Lung (tissue), 12 donors: Measurements from ENCODE around the gene PDIA4. TPM values are rescaled to one million over a fixed set of nuclear protein-coding genes. Genes with fewer than 3 reads are reported as not detected.

ENCODE experiments used
- ATAC-seq: fragments of 200-7000 bp; cut with Tn5 transposase; one replicate; pipeline ENCODE4 v1.9.1; 2020; ENCODE audit warnings: moderate number of reproducible peaks; ENCODE audit not compliant: insufficient read depth, low FRiP score
- DNase-seq, 3 donors: peaks; one replicate each; pipeline ENCODE4 v3.0.0-alpha.2; 2013 to 2017
- H3K27ac ChIP-seq, 2 donors: one replicate each; pipeline ENCODE4 v1.5.1; 2013; ENCODE audit warnings: mild to moderate bottlenecking in 2 of 2, moderate library complexity in 2 of 2, control low read depth in 1 of 2, inconsistent platforms in 1 of 2, low read depth in 1 of 2, low read length in 1 of 2
- H3K27me3 ChIP-seq, 3 donors: one replicate each; pipeline ENCODE4 v1.5.1; 2013; ENCODE audit warnings: low read length in 2 of 3; ENCODE audit not compliant: control insufficient read depth in 3 of 3, insufficient read depth in 3 of 3
- H3K36me3 ChIP-seq, 4 donors: one replicate each; pipeline ENCODE4 v1.5.1; 2013; ENCODE audit warnings: low read length in 4 of 4, mild to moderate bottlenecking in 1 of 4, moderate library complexity in 1 of 4; ENCODE audit not compliant: control insufficient read depth in 4 of 4, insufficient read depth in 4 of 4
- H3K4me1 ChIP-seq, 5 donors: one replicate each; pipeline ENCODE4 v1.5.1; 2013; ENCODE audit warnings: low read length in 5 of 5, mild to moderate bottlenecking in 2 of 5, moderate library complexity in 1 of 5; ENCODE audit not compliant: control insufficient read depth in 5 of 5, insufficient read depth in 5 of 5
- H3K4me3 ChIP-seq: one replicate; pipeline ENCODE4 v1.5.1; 2013; ENCODE audit warnings: mild to moderate bottlenecking, control low read depth, moderate library complexity
- H3K9ac ChIP-seq, 2 donors: one replicate each; pipeline ENCODE4 v1.5.1; 2013; ENCODE audit warnings: low read length in 2 of 2, control low read depth in 1 of 2; ENCODE audit not compliant: insufficient read depth in 1 of 2
- H3K9me3 ChIP-seq, 4 donors: one replicate each; pipeline ENCODE4 v1.5.1; 2013; ENCODE audit warnings: low read length in 3 of 4, mild to moderate bottlenecking in 1 of 4, moderate library complexity in 1 of 4; ENCODE audit not compliant: control insufficient read depth in 4 of 4, insufficient read depth in 3 of 4
- WGBS, 2 donors: extraction: QIAGEN DNeasy Blood & Tissue Kit; methylation state at CpG; one replicate each; pipeline ENCODE4 v1.1.7; 2013; 5-methylcytosine and 5-hydroxymethylcytosine counted together
- polyA plus RNA-seq, 2 donors: library from polyadenylated mRNA; stranded (reverse); fragments of 200-250 nt; gene quantifications; one replicate each; pipeline ENCODE4 v1.2.1, GENCODE V29; 2013
- total RNA-seq, 2 donors: library from RNA; depleted of rRNA in 1 of 2; stranded (reverse); fragments of >200 nt in 1 of 2; gene quantifications; one replicate each; pipeline ENCODE4 v1.2.1, GENCODE V29; 2014 to 2021
- TF ChIP-seq, protein P1 (sequence below): IDR thresholded peaks from 2 replicates; pipeline ENCODE4 v1.5.1; 2012; ENCODE audit warnings: mild to moderate bottlenecking; ENCODE audit errors: control extremely low read depth, extremely low read depth
- donor health status: control.
- donor health status: control.
- donor health status: Bipolar disorder and iron deficiency.
- donor health status: healthy.
- donor health status: DM: yes; HTN: yes; CAD: no.

Gene PDIA4
- total and polyA plus RNA-seq, 4 donors, result 48.6 to 213 (median 147) TPM

DNA sequence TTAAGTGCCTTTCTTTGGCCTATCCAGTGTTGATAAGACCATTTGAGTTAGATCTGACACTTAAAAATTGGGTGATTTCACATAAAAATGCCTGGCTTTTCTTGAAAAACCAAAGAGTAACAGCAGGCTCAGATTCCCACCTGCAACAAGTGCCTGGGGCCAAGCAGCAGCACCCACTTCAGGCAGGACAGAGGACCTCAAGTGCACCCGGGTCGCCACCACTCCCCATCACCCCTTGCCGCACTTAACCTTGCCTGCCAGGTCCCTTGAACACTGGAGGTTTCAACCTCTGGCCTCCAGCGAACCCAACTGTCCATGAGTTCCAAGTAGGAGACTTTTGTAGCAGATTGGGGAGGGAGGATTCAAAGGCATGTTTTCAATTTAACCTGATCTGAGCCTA is 30.8 kb downstream of the PDIA4 start:
- Histone ChIP-seq H3K36me3 (peaks cover 0 to 7% (median 2%) of the 10 kb centered on the region in 4 donors), H3K27me3 (no peaks in the 10 kb centered on the region), H3K27ac (no peak overlapping the region), H3K4me3 (no peak overlapping the region), H3K9me3 (no peaks in the 10 kb centered on the region), H3K4me1 (no peaks in the 10 kb centered on the region), H3K9ac (no peak overlapping the region)
- DNase-seq (no peak), ATAC-seq (no peak)
- 76 to 88% methylated on average over 4 of the region's 4 CpGs for WGBS, 2 donors
- TF ChIP-seq, protein P1, sequence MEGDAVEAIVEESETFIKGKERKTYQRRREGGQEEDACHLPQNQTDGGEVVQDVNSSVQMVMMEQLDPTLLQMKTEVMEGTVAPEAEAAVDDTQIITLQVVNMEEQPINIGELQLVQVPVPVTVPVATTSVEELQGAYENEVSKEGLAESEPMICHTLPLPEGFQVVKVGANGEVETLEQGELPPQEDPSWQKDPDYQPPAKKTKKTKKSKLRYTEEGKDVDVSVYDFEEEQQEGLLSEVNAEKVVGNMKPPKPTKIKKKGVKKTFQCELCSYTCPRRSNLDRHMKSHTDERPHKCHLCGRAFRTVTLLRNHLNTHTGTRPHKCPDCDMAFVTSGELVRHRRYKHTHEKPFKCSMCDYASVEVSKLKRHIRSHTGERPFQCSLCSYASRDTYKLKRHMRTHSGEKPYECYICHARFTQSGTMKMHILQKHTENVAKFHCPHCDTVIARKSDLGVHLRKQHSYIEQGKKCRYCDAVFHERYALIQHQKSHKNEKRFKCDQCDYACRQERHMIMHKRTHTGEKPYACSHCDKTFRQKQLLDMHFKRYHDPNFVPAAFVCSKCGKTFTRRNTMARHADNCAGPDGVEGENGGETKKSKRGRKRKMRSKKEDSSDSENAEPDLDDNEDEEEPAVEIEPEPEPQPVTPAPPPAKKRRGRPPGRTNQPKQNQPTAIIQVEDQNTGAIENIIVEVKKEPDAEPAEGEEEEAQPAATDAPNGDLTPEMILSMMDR, result no peak

DNA sequence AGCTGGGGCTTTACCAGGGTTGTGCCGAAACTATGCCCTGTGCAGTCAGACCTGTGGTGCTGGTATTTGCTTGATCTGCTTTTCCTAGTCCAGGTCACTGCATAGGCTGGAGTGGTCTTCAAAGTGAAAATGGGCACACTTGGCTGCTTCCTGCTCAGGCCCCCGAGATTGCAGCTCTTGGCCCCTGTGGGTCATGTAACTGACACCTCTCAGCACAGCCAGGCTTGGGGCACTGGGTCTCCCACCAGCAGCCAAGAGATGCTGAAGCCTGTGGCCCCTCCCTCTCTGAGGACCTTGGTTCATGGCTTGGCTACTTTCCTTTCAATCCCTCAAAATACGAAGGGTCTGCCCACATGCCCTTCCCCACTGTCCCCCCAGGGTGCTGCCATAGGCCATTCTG is 33.7 kb downstream of the PDIA4 start:
- H3K4me3 ChIP-seq, result no peak overlapping the region

DNA sequence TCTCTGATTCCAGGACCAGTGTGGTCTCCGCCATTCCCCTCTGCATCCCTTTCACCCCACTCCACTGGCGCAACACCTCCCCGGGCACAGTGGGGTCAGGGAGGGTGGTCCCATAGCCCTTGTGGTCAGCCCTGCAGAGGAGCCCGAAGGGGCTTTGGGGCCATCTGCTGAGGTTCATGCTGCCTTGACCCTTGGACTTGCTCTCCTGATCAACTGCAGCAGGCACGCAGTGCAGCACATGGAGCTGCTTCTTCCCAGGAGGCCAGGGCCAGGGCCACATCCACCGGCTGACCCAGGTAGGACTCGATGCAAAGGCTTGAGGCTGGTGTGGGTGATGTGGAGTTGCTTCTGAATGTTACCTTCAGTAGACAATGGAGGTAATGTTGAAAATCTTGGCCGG is 35.1 kb downstream of the PDIA4 start:
- Histone ChIP-seq H3K9me3 (no peaks in the 10 kb centered on the region), H3K27me3 (no peaks in the 10 kb centered on the region), H3K36me3 (no peaks in the 10 kb centered on the region), H3K27ac (no peak overlapping the region), H3K9ac (no peak overlapping the region), H3K4me3 (no peak overlapping the region), H3K4me1 (peaks cover 0 to 4% (median 0%) of the 10 kb centered on the region in 5 donors)
- ATAC-seq (no peak), DNase-seq (no peak)
- TF ChIP-seq, protein P1, result no peak
- 88 to 89% methylated on average over 8 of the region's 8 CpGs for WGBS, 2 donors

More for the DNA sequence above, 33.7 kb downstream of the PDIA4 start:
- 72 to 82% methylated on average over 3 of the region's 3 CpGs for WGBS, 2 donors
- Histone ChIP-seq H3K9ac (no peak overlapping the region), H3K27ac (no peak overlapping the region), H3K36me3 (no peaks in the 10 kb centered on the region), H3K9me3 (no peaks in the 10 kb centered on the region), H3K27me3 (no peaks in the 10 kb centered on the region), H3K4me1 (no peaks in the 10 kb centered on the region)
- TF ChIP-seq, protein P1, result no peak
- ATAC-seq (no peak), DNase-seq (no peak)

DNA sequence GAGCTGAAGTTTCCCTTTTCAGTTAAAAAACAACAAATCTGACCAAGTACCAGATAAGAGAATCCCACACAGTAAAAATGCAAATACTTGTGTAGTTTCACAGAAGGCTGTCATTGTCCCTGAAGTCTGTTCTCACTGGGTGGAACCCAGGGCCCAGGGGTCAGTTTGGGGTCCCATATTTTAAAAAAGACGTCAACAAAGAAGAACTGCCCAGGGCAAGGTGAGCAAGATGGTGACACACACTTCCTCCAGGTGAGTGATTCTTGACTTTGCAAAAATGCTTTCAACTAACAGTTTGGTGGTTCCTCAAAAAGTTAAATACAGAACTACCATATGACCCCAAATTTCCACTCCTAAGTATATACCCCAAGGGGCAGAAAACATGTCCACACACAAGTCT is 36.8 kb downstream of the PDIA4 start:
- H3K4me1 ChIP-seq, result peaks cover 0 to 8% (median 3%) of the 10 kb centered on the region in 5 donors
- no peak overlapping the region for H3K4me3 ChIP-seq
- no peaks in the 10 kb centered on the region for H3K27me3 ChIP-seq
- TF ChIP-seq, protein P1, result no peak
- no peaks in the 10 kb centered on the region for H3K9me3 ChIP-seq
- DNase-seq (no peak), ATAC-seq (no peak)
- no peak overlapping the region for H3K9ac ChIP-seq
- H3K27ac ChIP-seq, result no peak overlapping the region
- WGBS, 2 donors, result 27 to 32% methylated on average over 1 of the region's 1 CpG
- H3K36me3 ChIP-seq, result no peaks in the 10 kb centered on the region
